HTR-8/SVneo (cell line): ENCODE data around the gene TTC17.
"Not testable (repeated sequence)": the region's sequence is repeated elsewhere in the genome, so short reads cannot be mapped to it uniquely, and the experiment has no call there.

ENCODE experiments used
- DNase-seq: peaks from one replicate; pipeline ENCODE4 v3.0.0; 2011; ENCODE audit warnings: low spot score, mixed read lengths; ENCODE audit not compliant: insufficient read length
- FAIRE-seq: peaks from 2 replicates; lab custom pipeline; 2011; peaks lifted over from hg19 to GRCh38; lab: Jason Lieb, UNC

The TTC17 gene

GRCh38 chr11:43382614-43383013 lies 23.9 kb downstream of the TTC17 start:
- FAIRE-seq, result no peak
- no peak for DNase-seq

- DNase-seq (no peak), FAIRE-seq (no peak)
These were observed 25.7 kb downstream of the TTC17 start for GRCh38 chr11:43384393-43384792.

- FAIRE-seq, result no peak
- no peak for DNase-seq
These were observed 34.0 kb downstream of the TTC17 start for GRCh38 chr11:43392713-43393112.

GRCh38 chr11:43393765-43394355 lies 35.1 kb downstream of the TTC17 start:
- DNase-seq (no peak), FAIRE-seq (no peak)

GRCh38 chr11:43396617-43397016 lies 37.9 kb downstream of the TTC17 start:
- DNase-seq, result no peak
- FAIRE-seq, result no peak

- FAIRE-seq (no peak), DNase-seq (no peak)
These were observed 38.5 kb downstream of the TTC17 start for GRCh38 chr11:43397251-43397650.

GRCh38 chr11:43399983-43400630 lies 41.4 kb downstream of the TTC17 start:
- FAIRE-seq, result no peak

GRCh38 chr11:43401252-43401651 lies 42.5 kb downstream of the TTC17 start:
- no peak for DNase-seq
- no peak for FAIRE-seq

More at GRCh38 chr11:43399983-43400630, 41.4 kb downstream of the TTC17 start:
- no peak for DNase-seq

GRCh38 chr11:43401811-43402210 lies 43.1 kb downstream of the TTC17 start:
- DNase-seq, FAIRE-seq: not testable (repeated sequence)

- DNase-seq (no peak), FAIRE-seq (no peak)
These were observed 44.9 kb downstream of the TTC17 start for GRCh38 chr11:43403357-43404231.

- DNase-seq (no peak), FAIRE-seq (no peak)
These were observed 45.7 kb downstream of the TTC17 start for GRCh38 chr11:43404406-43404805.

- FAIRE-seq (no peak), DNase-seq (no peak)
These were observed 46.2 kb downstream of the TTC17 start for GRCh38 chr11:43404836-43405479.

GRCh38 chr11:43408277-43408676 lies 49.6 kb downstream of the TTC17 start:
- FAIRE-seq, result no peak
- DNase-seq, result no peak

- FAIRE-seq (no peak), DNase-seq (no peak)
These were observed 51.7 kb downstream of the TTC17 start for GRCh38 chr11:43410394-43410793.

- FAIRE-seq (no peak), DNase-seq (no peak)
These were observed 59.5 kb downstream of the TTC17 start for GRCh38 chr11:43418197-43418596.

- DNase-seq, result peak; percentile 8
These were observed 60.7 kb downstream of the TTC17 start for GRCh38 chr11:43419460-43419859.

GRCh38 chr11:43427971-43428370 lies 69.3 kb downstream of the TTC17 start:
- no peak for DNase-seq
- no peak for FAIRE-seq

More at GRCh38 chr11:43419460-43419859, 60.7 kb downstream of the TTC17 start:
- no peak for FAIRE-seq

GRCh38 chr11:43430916-43431315 lies 72.2 kb downstream of the TTC17 start:
- not testable (repeated sequence) for FAIRE-seq, DNase-seq

- no peak for DNase-seq
- FAIRE-seq, result no peak
These were observed 76.2 kb downstream of the TTC17 start for GRCh38 chr11:43434893-43435292.

- FAIRE-seq (no peak), DNase-seq (no peak)
These were observed 81.8 kb downstream of the TTC17 start for GRCh38 chr11:43440486-43440885.

GRCh38 chr11:43443811-43444210 lies 85.1 kb downstream of the TTC17 start:
- DNase-seq (no peak), FAIRE-seq (no peak)
